IMR-90 (cell line): ENCODE results near the gene ISG20L2. TPM values are rescaled to one million over a fixed set of nuclear protein-coding genes. Genes with fewer than 3 reads are reported as not detected.

Experiments
- ATAC-seq: fragments of 200-7000 bp; cut with Tn5 transposase; 2 replicates; pipeline ENCODE4 v1.9.1; 2020; ENCODE audit warnings: low read depth, mild to moderate bottlenecking, moderate library complexity
- BruUV-seq: library from RNA; stranded (reverse); fragments of 400-500 nt; replicated peaks from 2 replicates; lab custom pipeline; 2021; lab: Mats Ljungman, UMichigan
- CTCF ChIA-PET: fragments of 300-600 bp; formaldehyde crosslinking; extraction: SDS; loops from one replicate; lab custom pipeline; 2021; ENCODE audit warnings: antibody characterized with exemption; lab: Yijun Ruan, JAX
- POLR2A ChIA-PET: fragments of 300-600 bp; sonication (Branson Sonifier 250); formaldehyde crosslinking; loops from one replicate; lab custom pipeline; 2022; ENCODE audit warnings: antibody characterized with exemption; ENCODE audit not compliant: unreplicated experiment; lab: Charles Lee
- DNase-seq: peaks from one replicate; pipeline ENCODE4 v3.0.0; 2013
- H2AFZ ChIP-seq: replicated peaks from 2 replicates; pipeline ENCODE3; 2013; ENCODE audit warnings: low read length, mild to moderate bottlenecking; ENCODE audit not compliant: poor library complexity
- H2AK5ac ChIP-seq: 2 replicates; pipeline ENCODE4 v1.6.1; 2013; ENCODE audit warnings: low read depth, low read length, inconsistent platforms
- H2AK9ac ChIP-seq: replicated peaks from 2 replicates; pipeline ENCODE3; 2013; ENCODE audit warnings: mild to moderate bottlenecking, low read depth, low read length, moderate library complexity; ENCODE audit not compliant: poor library complexity
- H2BK120ac ChIP-seq: 2 replicates; pipeline ENCODE4 v1.6.1; 2013; ENCODE audit warnings: low read depth, low read length, inconsistent platforms
- H2BK15ac ChIP-seq: 3 replicates; pipeline ENCODE4 v1.6.1; 2013; ENCODE audit warnings: low read depth, low read length, inconsistent platforms
- H2BK20ac ChIP-seq: 2 replicates; pipeline ENCODE4 v1.6.1; 2013; ENCODE audit warnings: low read depth, mild to moderate bottlenecking, inconsistent platforms, low read length, moderate library complexity
- H2BK5ac ChIP-seq: 2 replicates; pipeline ENCODE4 v1.6.1; 2013; ENCODE audit warnings: mild to moderate bottlenecking, low read depth, low read length, inconsistent platforms; ENCODE audit not compliant: poor library complexity, severe bottlenecking
- H3K14ac ChIP-seq: replicated peaks from 2 replicates; pipeline ENCODE4 v1.6.1; 2013; ENCODE audit warnings: low read depth, low read length, inconsistent platforms
- H3K18ac ChIP-seq: 2 replicates; pipeline ENCODE4 v1.6.1; 2013; ENCODE audit warnings: low read depth, low read length, control low read depth
- H3K23ac ChIP-seq: 2 replicates; pipeline ENCODE4 v1.6.1; 2013; ENCODE audit warnings: low read depth, low read length, inconsistent platforms
- H3K27ac ChIP-seq: 2 replicates; pipeline ENCODE4 v1.5.1; 2013; ENCODE audit warnings: mild to moderate bottlenecking, control low read depth, low read length; ENCODE audit not compliant: insufficient read depth
- H3K27me3 ChIP-seq: 2 replicates; pipeline ENCODE4 v1.6.1; 2013; ENCODE audit warnings: low read length; ENCODE audit not compliant: control insufficient read depth, insufficient read depth
- H3K36me3 ChIP-seq: 2 replicates; pipeline ENCODE4 v1.6.1; 2013; ENCODE audit warnings: low read length, mixed read lengths; ENCODE audit not compliant: control insufficient read depth, insufficient read depth
- H3K4ac ChIP-seq: 2 replicates; pipeline ENCODE4 v1.6.1; 2013; ENCODE audit warnings: low read depth, low read length, inconsistent platforms
- H3K4me1 ChIP-seq: 2 replicates; pipeline ENCODE4 v1.6.1; 2013; ENCODE audit warnings: low read length, mixed read lengths; ENCODE audit not compliant: control insufficient read depth, insufficient read depth
- H3K4me2 ChIP-seq: 2 replicates; pipeline ENCODE4 v1.6.1; 2013; ENCODE audit warnings: low read depth, mild to moderate bottlenecking, control low read depth, low read length, moderate library complexity
- H3K4me3 ChIP-seq: 2 replicates; pipeline ENCODE4 v1.5.1; 2013; ENCODE audit warnings: low read depth, mild to moderate bottlenecking, control low read depth, low read length, moderate library complexity; ENCODE audit not compliant: insufficient read depth
- H3K56ac ChIP-seq: 2 replicates; pipeline ENCODE4 v1.6.1; 2013; ENCODE audit warnings: low read length, inconsistent platforms; ENCODE audit not compliant: insufficient read depth; ENCODE audit errors: extremely low read depth
- H3K79me1 ChIP-seq, 2 experiments: 2 replicates each; pipeline ENCODE4 v1.6.1; 2013; ENCODE audit warnings: low read length in 2 of 2, inconsistent platforms in 1 of 2, low read depth in 1 of 2
- H3K9ac ChIP-seq: 2 replicates; pipeline ENCODE4 v1.6.1; 2013; ENCODE audit warnings: low read depth, low read length, control low read depth
- H3K9me1 ChIP-seq: 2 replicates; pipeline ENCODE4 v1.6.1; 2013; ENCODE audit warnings: low read length, inconsistent platforms; ENCODE audit not compliant: insufficient read depth
- H3K9me3 ChIP-seq: 2 replicates; pipeline ENCODE4 v1.6.1; 2013; ENCODE audit warnings: low read length; ENCODE audit not compliant: control insufficient read depth, insufficient read depth
- H4K20me1 ChIP-seq: 2 replicates; pipeline ENCODE4 v1.6.1; 2013; ENCODE audit warnings: low read length, inconsistent platforms; ENCODE audit not compliant: insufficient read depth
- H4K5ac ChIP-seq: 2 replicates; pipeline ENCODE4 v1.6.1; 2013; ENCODE audit warnings: mild to moderate bottlenecking, low read depth, low read length, control low read depth
- H4K8ac ChIP-seq, 2 experiments: 2 replicates each; pipeline ENCODE4 v1.6.1; 2013; ENCODE audit warnings: low read depth in 2 of 2, low read length in 2 of 2, control low read depth in 1 of 2, inconsistent platforms in 1 of 2
- H4K91ac ChIP-seq: 2 replicates; pipeline ENCODE4 v1.6.1; 2013; ENCODE audit warnings: low read depth, low read length, inconsistent platforms; ENCODE audit not compliant: insufficient read depth
- BHLHE40 ChIP-seq: fragments of 150-350 bp; IDR thresholded peaks from 2 replicates; pipeline ENCODE4 v1.6.1; 2016; ENCODE audit warnings: mild to moderate bottlenecking, low read depth, low read length
- CEBPB ChIP-seq: IDR thresholded peaks from 2 replicates; pipeline ENCODE4 v1.6.1; 2012; ENCODE audit warnings: low read depth, low read length, improper control_type of control experiment
- CTCF ChIP-seq: conservative IDR thresholded peaks from 2 replicates; pipeline ENCODE4 v1.5.1; 2012; ENCODE audit warnings: mild to moderate bottlenecking, low read depth, low read length, improper control_type of control experiment
- ELK1 ChIP-seq: fragments of 150-350 bp; IDR thresholded peaks from 2 replicates; pipeline ENCODE4 v1.6.1; 2016; ENCODE audit warnings: low read depth, mild to moderate bottlenecking, low read length, moderate library complexity, borderline replicate concordance
- FOS ChIP-seq: fragments of 150-350 bp; IDR thresholded peaks from 2 replicates; pipeline ENCODE4 v1.6.1; 2016; ENCODE audit warnings: low read depth, low read length
- MAFK ChIP-seq: IDR thresholded peaks from 2 replicates; pipeline ENCODE4 v1.6.1; 2012; ENCODE audit warnings: low read depth, low read length, improper control_type of control experiment
- MAZ ChIP-seq: IDR thresholded peaks from 2 replicates; pipeline ENCODE4 v1.6.1; 2012; ENCODE audit warnings: low read depth, mild to moderate bottlenecking, low read length, improper control_type of control experiment, moderate library complexity, borderline replicate concordance
- NFE2L2 ChIP-seq: fragments of 150-350 bp; IDR thresholded peaks from 2 replicates; pipeline ENCODE4 v1.6.1; 2016; ENCODE audit warnings: low read depth, mild to moderate bottlenecking, low read length
- POLR2A ChIP-seq: IDR thresholded peaks from 2 replicates; pipeline ENCODE4 v1.6.1; 2012; ENCODE audit warnings: mild to moderate bottlenecking, low read depth, low read length
- RAD21 ChIP-seq: IDR thresholded peaks from 2 replicates; pipeline ENCODE4 v1.6.1; 2012; ENCODE audit warnings: low read length, improper control_type of control experiment
- RCOR1 ChIP-seq: IDR thresholded peaks from 2 replicates; pipeline ENCODE4 v1.6.1; 2012; ENCODE audit warnings: mild to moderate bottlenecking, low read length, improper control_type of control experiment; ENCODE audit not compliant: insufficient replicate concordance
- RFX5 ChIP-seq: IDR thresholded peaks from 2 replicates; pipeline ENCODE4 v1.8.0; 2012; ENCODE audit warnings: low read depth, mild to moderate bottlenecking, low read length, moderate library complexity
- SMC3 ChIP-seq: fragments of 150-350 bp; IDR thresholded peaks from 2 replicates; pipeline ENCODE4 v1.6.1; 2016; ENCODE audit warnings: low read depth, mild to moderate bottlenecking, antibody characterized with exemption, low read length, moderate library complexity
- WGBS, 2 experiments: methylation state at CpG; one replicate each; pipeline versions ENCODE4 v1.1.5 to v1.1.7; 2013; ENCODE audit warnings: missing lambda C conversion rate in 2 of 2; ENCODE audit not compliant: insufficient read length in 1 of 2; ENCODE audit errors: extremely low coverage in 2 of 2; 5-methylcytosine and 5-hydroxymethylcytosine counted together
- dilution Hi-C: fragments of 300-500 bp; cut with HindIII; formaldehyde crosslinking; loops from one replicate; pipeline ENCODE4 v1.14.3; 2018; ENCODE audit warnings: low sequenced_read_pairs; ENCODE audit not compliant: unreplicated experiment
- in situ Hi-C: fragments of 300-500 bp; cut with MboI; formaldehyde crosslinking; loops from 3 replicates; pipeline ENCODE4 v1.14.3; 2019; ENCODE audit warnings: low sequenced_read_pairs, inconsistent platforms, mixed read lengths
- intact Hi-C: fragments of 100-400 bp; cut with micrococcal nuclease; formaldehyde crosslinking; loops from 2 replicates; pipeline ENCODE4 v1.10.0; 2022
- polyA plus RNA-seq, 3 experiments: library from polyadenylated mRNA; depleted of rRNA; stranded (reverse); fragments of >200 nt; gene quantifications; 2 replicates each; pipeline ENCODE4 v1.2.3, GENCODE V29; 2012; ENCODE audit warnings: low replicate concordance in 1 of 3
- total RNA-seq: library from RNA; depleted of rRNA; stranded (reverse); fragments of >200 nt; gene quantifications from 2 replicates; pipeline ENCODE4 v1.2.3, GENCODE V29; 2012

Gene ISG20L2
- total and polyA plus RNA-seq, 2 of the 4 experiments (the other 2 are of a cell fraction): 17.0 to 27.3 TPM

- no peak overlapping the region for H2BK20ac ChIP-seq
- 57% methylated on average over 1 of the region's 4 CpGs; no CpG with 5 or more reads in 1 of the 2 experiments for WGBS, 2 experiments
- dilution Hi-C loops: no loop called here
- no peak overlapping the region for H2BK5ac ChIP-seq
- 0 out of 2 replicates have a peak overlapping the region, but pooled peaks have one; percentile 34 for H3K23ac ChIP-seq
- peaks cover 18 to 77% of the 10 kb centered on the region in 2 experiments for H3K79me1 ChIP-seq
- H3K9me1 ChIP-seq: peaks cover 10% of the 10 kb centered on the region
- no peak overlapping the region for H2AK9ac ChIP-seq
- ChIA-PET POLR2A (no interaction called here), CTCF (interaction anchor here (1.1 kb wide), 1 partner anchor 23 kb away, joined by 9 read pairs; no protein-coding TSS in a partner anchor)
- no peak overlapping the region for H3K56ac ChIP-seq
- no peak overlapping the region for H2BK15ac ChIP-seq
- peaks cover 4% of the 10 kb centered on the region for H3K4me1 ChIP-seq
- in situ Hi-C loops: no loop called here
- no peak overlapping the region for H3K18ac ChIP-seq
- no peak overlapping the region for H3K14ac ChIP-seq
- no peak overlapping the region for H3K9ac ChIP-seq
- no peaks in the 10 kb centered on the region for H3K27me3 ChIP-seq
- H4K8ac ChIP-seq: no peak overlapping the region
- no peak for DNase-seq
- no peak overlapping the region for H4K5ac ChIP-seq
- H2AK5ac ChIP-seq: no peak overlapping the region
- no peak overlapping the region for H2BK120ac ChIP-seq
- H2AFZ ChIP-seq: no peak overlapping the region
- H3K4me2 ChIP-seq: no peak overlapping the region
- no peaks in the 10 kb centered on the region for H3K9me3 ChIP-seq
- H4K91ac ChIP-seq: no peak overlapping the region
- no TSS peak for BruUV-seq
- ATAC-seq: no peak
- TF ChIP-seq MAZ: no peak
- TF ChIP-seq SMC3: no peak
- TF ChIP-seq NFE2L2: no peak
- no peak for TF ChIP-seq POLR2A
- TF ChIP-seq ELK1: no peak
- TF ChIP-seq FOS: no peak
- no peak for TF ChIP-seq RCOR1
- TF ChIP-seq CEBPB: no peak
- TF ChIP-seq MAFK: no peak
- TF ChIP-seq RAD21: no peak
- no peak for TF ChIP-seq BHLHE40
- TF ChIP-seq CTCF: no peak
- no peak for TF ChIP-seq RFX5
- H3K27ac ChIP-seq: no peak overlapping the region
- no peak overlapping the region for H3K4ac ChIP-seq
- H3K36me3 ChIP-seq: no peaks in the 10 kb centered on the region; the same call in 1 of the 2 replicates
- H3K4me3 ChIP-seq: no peak overlapping the region
- intact Hi-C loops: no loop called here
- H4K20me1 ChIP-seq: peaks cover 88% of the 10 kb centered on the region
Observed at GRCh38 chr1:156776942-156777341, 48.4 kb upstream of the ISG20L2 start.
